WTC11 (cell line): ENCODE results near the gene PLLP. TPM values are rescaled to one million over a fixed set of nuclear protein-coding genes. Genes with fewer than 3 reads are reported as not detected.

Source experiments
- ATAC-seq: fragments of 200-7000 bp; cut with Tn5 transposase; 2 replicates; pipeline ENCODE4 v1.10.0; 2021; ENCODE audit warnings: mild to moderate bottlenecking, moderate library complexity
- CTCF ChIA-PET: fragments of 300-600 bp; sonication (Branson Sonifier 250); formaldehyde crosslinking; loops from one replicate; lab custom pipeline; 2021; ENCODE audit warnings: antibody characterized with exemption; lab: Charles Lee
- POLR2A ChIA-PET: fragments of 350-600 bp; sonication (Branson Sonifier 250); formaldehyde crosslinking; loops from one replicate; lab custom pipeline; 2021; ENCODE audit warnings: antibody characterized with exemption; lab: Charles Lee
- DNase-seq: peaks from one replicate; pipeline ENCODE4 v3.0.0; 2021; ENCODE audit warnings: low spot score
- H3K27ac Mint-ChIP-seq: 2 replicates; pipeline ENCODE4 v1.8.0; 2021; ENCODE audit warnings: mixed read lengths
- H3K27me3 Mint-ChIP-seq: 2 replicates; pipeline ENCODE4 v1.8.0; 2021; ENCODE audit warnings: low read depth, mild to moderate bottlenecking, moderate library complexity, mixed read lengths
- H3K36me3 Mint-ChIP-seq: 2 replicates; pipeline ENCODE4 v1.8.0; 2021; ENCODE audit warnings: mixed read lengths
- H3K4me1 Mint-ChIP-seq: 2 replicates; pipeline ENCODE4 v1.8.0; 2022; ENCODE audit warnings: mixed read lengths
- H3K4me3 Mint-ChIP-seq: 2 replicates; pipeline ENCODE4 v1.8.0; 2021; ENCODE audit warnings: mild to moderate bottlenecking, moderate library complexity, mixed read lengths
- H3K9me3 Mint-ChIP-seq: 2 replicates; pipeline ENCODE4 v1.8.0; 2021; ENCODE audit warnings: mixed read lengths
- CREM ChIP-seq: sonication (generic); formaldehyde crosslinking; IDR thresholded peaks from 2 replicates; pipeline ENCODE4 v1.8.1; 2022; ENCODE audit warnings: mild to moderate bottlenecking, missing genetic modification reagents, moderate library complexity
- E2F4 ChIP-seq: sonication (generic); formaldehyde crosslinking; IDR thresholded peaks from 2 replicates; pipeline ENCODE4 v1.8.1; 2022; ENCODE audit warnings: low read depth, mild to moderate bottlenecking, moderate library complexity, missing genetic modification reagents, borderline replicate concordance
- FOXK1 ChIP-seq: sonication (generic); formaldehyde crosslinking; IDR thresholded peaks from 2 replicates; pipeline ENCODE4 v1.8.0; 2022; ENCODE audit warnings: mild to moderate bottlenecking, moderate library complexity, missing genetic modification reagents
- IRF2 ChIP-seq: sonication (generic); formaldehyde crosslinking; IDR thresholded peaks from 2 replicates; pipeline ENCODE4 v1.8.0; 2022; ENCODE audit warnings: low read depth, missing genetic modification reagents, borderline replicate concordance
- JAZF1 ChIP-seq: fragments of 250-450 bp; sonication (Bioruptor Pico); IDR thresholded peaks from 2 replicates; pipeline ENCODE4 v1.9.0; 2021; ENCODE audit warnings: moderate library complexity, mild to moderate bottlenecking, inconsistent platforms
- MAX ChIP-seq: sonication (generic); formaldehyde crosslinking; IDR thresholded peaks from 2 replicates; pipeline ENCODE4 v1.8.0; 2022; ENCODE audit warnings: mild to moderate bottlenecking, missing genetic modification reagents
- OVOL2 ChIP-seq: fragments of 250-450 bp; sonication (Bioruptor Pico); IDR thresholded peaks from 2 replicates; pipeline ENCODE4 v1.9.0; 2021; ENCODE audit warnings: mild to moderate bottlenecking, borderline replicate concordance
- RORB ChIP-seq: fragments of 250-450 bp; sonication (Bioruptor Pico); IDR thresholded peaks from 2 replicates; pipeline ENCODE4 v1.9.0; 2021; ENCODE audit warnings: mild to moderate bottlenecking
- SMAD4 ChIP-seq: sonication (generic); formaldehyde crosslinking; IDR thresholded peaks from 2 replicates; pipeline ENCODE4 v1.8.0; 2022; ENCODE audit warnings: mild to moderate bottlenecking, missing genetic modification reagents
- SOX15 ChIP-seq: fragments of 250-450 bp; sonication (Bioruptor Pico); IDR thresholded peaks from 2 replicates; pipeline ENCODE4 v1.9.0; 2021; ENCODE audit warnings: mild to moderate bottlenecking
- TCF7 ChIP-seq: sonication (generic); formaldehyde crosslinking; IDR thresholded peaks from 2 replicates; pipeline ENCODE4 v1.8.0; 2022; ENCODE audit warnings: mild to moderate bottlenecking, low read depth, missing genetic modification reagents, moderate library complexity
- TEAD1 ChIP-seq: sonication (generic); formaldehyde crosslinking; IDR thresholded peaks from 2 replicates; pipeline ENCODE4 v1.8.0; 2022; ENCODE audit warnings: mild to moderate bottlenecking, missing genetic modification reagents
- ZBTB21 ChIP-seq: sonication (generic); formaldehyde crosslinking; IDR thresholded peaks from 2 replicates; pipeline ENCODE4 v1.8.1; 2023; ENCODE audit warnings: mild to moderate bottlenecking, missing genetic modification reagents, borderline replicate concordance
- ZNF281 ChIP-seq: sonication (generic); formaldehyde crosslinking; IDR thresholded peaks from 2 replicates; pipeline ENCODE4 v1.8.0; 2023; ENCODE audit warnings: mild to moderate bottlenecking, missing genetic modification reagents
- ZNF317 ChIP-seq: sonication (generic); formaldehyde crosslinking; IDR thresholded peaks from 2 replicates; pipeline ENCODE4 v1.8.1; 2023; ENCODE audit warnings: low read depth, mild to moderate bottlenecking, moderate library complexity, missing genetic modification reagents, borderline replicate concordance
- ZSCAN18 ChIP-seq: fragments of 250-450 bp; sonication (Bioruptor Pico); IDR thresholded peaks from 2 replicates; pipeline ENCODE4 v2.1.2; 2022; ENCODE audit warnings: mild to moderate bottlenecking, moderate library complexity
- total RNA-seq: library from RNA; stranded (reverse); gene quantifications from 3 replicates; pipeline ENCODE4 v1.2.3, GENCODE V29; 2021
- TF ChIP-seq, protein P1 (sequence below): sonication (generic); formaldehyde crosslinking; conservative IDR thresholded peaks from 2 replicates; pipeline ENCODE4 v1.8.1; 2022; ENCODE audit warnings: mild to moderate bottlenecking, missing genetic modification reagents
- TF ChIP-seq, protein P2 (sequence below): sonication (generic); formaldehyde crosslinking; IDR thresholded peaks from 2 replicates; pipeline ENCODE4 v1.8.0; 2022; ENCODE audit warnings: mild to moderate bottlenecking, missing genetic modification reagents
- TF ChIP-seq, protein P3 (sequence below): sonication (generic); formaldehyde crosslinking; conservative IDR thresholded peaks from 2 replicates; pipeline ENCODE4 v1.8.1; 2023; ENCODE audit warnings: mild to moderate bottlenecking, low read depth, missing genetic modification reagents, moderate library complexity

Gene PLLP
- total RNA-seq, 1 experiment from 2014 or later, result 2.8 TPM

DNA sequence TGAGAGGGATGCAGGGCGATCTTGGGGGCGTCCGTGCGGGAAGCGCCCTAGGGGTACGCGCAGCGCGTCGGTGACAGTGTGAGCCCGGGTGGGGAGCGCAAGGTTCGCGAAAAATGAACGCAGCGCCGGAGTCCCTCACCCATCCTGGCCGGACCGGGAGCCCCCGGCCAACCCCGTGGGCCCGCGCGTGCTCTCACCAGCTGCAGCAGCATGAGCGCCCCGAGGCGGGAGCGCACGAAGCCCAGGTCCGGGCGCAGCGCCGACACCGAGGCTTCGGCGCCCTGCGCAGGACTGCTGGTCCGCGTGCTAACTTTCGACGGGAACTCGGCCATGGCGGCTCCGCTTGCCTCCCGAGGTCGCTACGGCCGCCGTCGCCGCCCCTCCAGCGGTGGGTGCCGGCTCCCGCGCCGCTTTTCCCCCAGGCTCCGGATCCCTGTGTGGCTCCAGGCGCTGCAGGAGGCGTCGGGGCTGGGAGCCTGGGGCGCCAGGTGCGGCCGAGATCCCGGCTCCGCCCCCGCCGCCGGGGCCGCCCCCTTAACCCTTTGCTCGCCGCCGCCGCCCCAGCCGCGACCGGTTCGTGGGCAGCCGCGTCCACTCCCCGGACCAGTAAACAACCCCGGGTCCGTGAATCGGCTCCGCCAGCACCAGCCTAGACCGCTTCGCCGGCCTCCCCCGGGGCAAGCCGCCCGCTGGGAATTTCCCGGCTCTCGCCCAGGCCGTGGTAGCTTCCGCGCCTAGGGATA is at the start of gene PLLP (continued):
- TF ChIP-seq CREM (CRISPR knock-in tag) (peak; percentile 79; the same call in 1 of the 2 replicates), TEAD1 (CRISPR knock-in tag) (peak; percentile 65; the same call in 1 of the 2 replicates), OVOL2 (CRISPR knock-in tag) (no peak), RORB (CRISPR knock-in tag) (no peak), ZSCAN18 (CRISPR knock-in tag) (no peak), MAX (CRISPR knock-in tag) (peak; percentile 99), SMAD4 (CRISPR knock-in tag) (peak; percentile 84), ZBTB21 (CRISPR knock-in tag) (peak; percentile 83; the same call in 1 of the 2 replicates), FOXK1 (CRISPR knock-in tag) (peak; percentile 82), E2F4 (CRISPR knock-in tag) (peak; percentile 87), JAZF1 (no peak), SOX15 (CRISPR knock-in tag) (no peak), IRF2 (CRISPR knock-in tag) (peak; percentile 69; the same call in 1 of the 2 replicates), TCF7 (CRISPR knock-in tag) (peak; percentile 87; the same call in 1 of the 2 replicates)
- TF ChIP-seq, protein P1, sequence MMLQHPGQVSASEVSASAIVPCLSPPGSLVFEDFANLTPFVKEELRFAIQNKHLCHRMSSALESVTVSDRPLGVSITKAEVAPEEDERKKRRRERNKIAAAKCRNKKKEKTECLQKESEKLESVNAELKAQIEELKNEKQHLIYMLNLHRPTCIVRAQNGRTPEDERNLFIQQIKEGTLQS (CRISPR knock-in tag), result peak; percentile 87; the same call in 1 of the 2 replicates
- TF ChIP-seq, protein P2, sequence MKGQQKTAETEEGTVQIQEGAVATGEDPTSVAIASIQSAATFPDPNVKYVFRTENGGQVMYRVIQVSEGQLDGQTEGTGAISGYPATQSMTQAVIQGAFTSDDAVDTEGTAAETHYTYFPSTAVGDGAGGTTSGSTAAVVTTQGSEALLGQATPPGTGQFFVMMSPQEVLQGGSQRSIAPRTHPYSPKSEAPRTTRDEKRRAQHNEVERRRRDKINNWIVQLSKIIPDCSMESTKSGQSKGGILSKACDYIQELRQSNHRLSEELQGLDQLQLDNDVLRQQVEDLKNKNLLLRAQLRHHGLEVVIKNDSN (CRISPR knock-in tag), result peak; percentile 82
- TF ChIP-seq, protein P3, sequence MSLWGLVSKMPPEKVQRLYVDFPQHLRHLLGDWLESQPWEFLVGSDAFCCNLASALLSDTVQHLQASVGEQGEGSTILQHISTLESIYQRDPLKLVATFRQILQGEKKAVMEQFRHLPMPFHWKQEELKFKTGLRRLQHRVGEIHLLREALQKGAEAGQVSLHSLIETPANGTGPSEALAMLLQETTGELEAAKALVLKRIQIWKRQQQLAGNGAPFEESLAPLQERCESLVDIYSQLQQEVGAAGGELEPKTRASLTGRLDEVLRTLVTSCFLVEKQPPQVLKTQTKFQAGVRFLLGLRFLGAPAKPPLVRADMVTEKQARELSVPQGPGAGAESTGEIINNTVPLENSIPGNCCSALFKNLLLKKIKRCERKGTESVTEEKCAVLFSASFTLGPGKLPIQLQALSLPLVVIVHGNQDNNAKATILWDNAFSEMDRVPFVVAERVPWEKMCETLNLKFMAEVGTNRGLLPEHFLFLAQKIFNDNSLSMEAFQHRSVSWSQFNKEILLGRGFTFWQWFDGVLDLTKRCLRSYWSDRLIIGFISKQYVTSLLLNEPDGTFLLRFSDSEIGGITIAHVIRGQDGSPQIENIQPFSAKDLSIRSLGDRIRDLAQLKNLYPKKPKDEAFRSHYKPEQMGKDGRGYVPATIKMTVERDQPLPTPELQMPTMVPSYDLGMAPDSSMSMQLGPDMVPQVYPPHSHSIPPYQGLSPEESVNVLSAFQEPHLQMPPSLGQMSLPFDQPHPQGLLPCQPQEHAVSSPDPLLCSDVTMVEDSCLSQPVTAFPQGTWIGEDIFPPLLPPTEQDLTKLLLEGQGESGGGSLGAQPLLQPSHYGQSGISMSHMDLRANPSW (CRISPR knock-in tag), result no peak

- no peak overlapping the region for H3K4me3 Mint-ChIP-seq
- TF ChIP-seq ZNF281 (no peak), ZNF317 (CRISPR knock-in tag) (peak; percentile 33; the same call in 1 of the 2 replicates)
- H3K36me3 Mint-ChIP-seq, result no peaks in the 10 kb centered on the region
- no peak overlapping the region for H3K27ac Mint-ChIP-seq
- peaks cover 3% of the 10 kb centered on the region; the same call in 1 of the 2 replicates for H3K9me3 Mint-ChIP-seq
- DNase-seq (no peak), ATAC-seq (no peak)
- H3K4me1 Mint-ChIP-seq, result no peaks in the 10 kb centered on the region
- ChIA-PET POLR2A (interaction anchor here (0.6 kb wide), 1 partner anchor 8 kb away, joined by 5 read pairs; no protein-coding TSS in a partner anchor), CTCF (interaction anchor here (0.8 kb wide), 1 partner anchor 33 kb away, joined by 3 read pairs; no protein-coding TSS in a partner anchor)
- no peaks in the 10 kb centered on the region; the same call in 1 of the 2 replicates for H3K27me3 Mint-ChIP-seq
These were observed 48.9 kb upstream of the PLLP start for GRCh38 chr16:57333402-57333801.
